Lower leg skin (tissue), 4 donors: Measurements from ENCODE around the gene LYSMD2. TPM values are rescaled to one million over a fixed set of nuclear protein-coding genes. Genes with fewer than 3 reads are reported as not detected.

ENCODE experiments used
- DNase-seq, 2 donors: peaks; one replicate each; pipeline ENCODE4 v3.0.0-alpha.2; 2019; ENCODE audit warnings: low spot score in 2 of 2
- H3K4me3 ChIP-seq: fragments of 200-600 bp; sonication (generic); 2 replicates; pipeline ENCODE4 v1.5.1; 2017; ENCODE audit warnings: mild to moderate bottlenecking, low read depth; ENCODE audit not compliant: poor library complexity, severe bottlenecking
- CTCF ChIP-seq, 3 donors: fragments of 450-650 bp; IDR thresholded peaks; one replicate each; pipeline ENCODE4 v1.5.1; 2016; ENCODE audit warnings: antibody characterized with exemption in 3 of 3, mild to moderate bottlenecking in 3 of 3, moderate library complexity in 2 of 3
- POLR2A ChIP-seq, 2 donors: fragments of 450-650 bp; IDR thresholded peaks; one replicate each; pipeline ENCODE4 v1.6.1; 2016 to 2017; ENCODE audit warnings: antibody characterized with exemption in 2 of 2, mild to moderate bottlenecking in 1 of 2, moderate library complexity in 1 of 2
- WGBS, 2 donors: methylation state at CpG; one replicate each; pipeline ENCODE4 v1.1.5; 2018; 5-methylcytosine and 5-hydroxymethylcytosine counted together
- intact Hi-C: fragments of 100-400 bp; cut with DNase I; formaldehyde crosslinking; loops from one replicate; pipeline ENCODE4 v1.15.0; 2023; ENCODE audit warnings: low total_unique reads
- total RNA-seq, 4 donors: library from RNA; depleted of rRNA; stranded (reverse); fragments of >200 nt; gene quantifications; one replicate each; pipeline ENCODE4 v1.1.0, GENCODE V29; 2016

The LYSMD2 gene
- total RNA-seq, 4 donors from 2014 or later, result 6.6 to 17.9 (median 13.0) TPM

DNA sequence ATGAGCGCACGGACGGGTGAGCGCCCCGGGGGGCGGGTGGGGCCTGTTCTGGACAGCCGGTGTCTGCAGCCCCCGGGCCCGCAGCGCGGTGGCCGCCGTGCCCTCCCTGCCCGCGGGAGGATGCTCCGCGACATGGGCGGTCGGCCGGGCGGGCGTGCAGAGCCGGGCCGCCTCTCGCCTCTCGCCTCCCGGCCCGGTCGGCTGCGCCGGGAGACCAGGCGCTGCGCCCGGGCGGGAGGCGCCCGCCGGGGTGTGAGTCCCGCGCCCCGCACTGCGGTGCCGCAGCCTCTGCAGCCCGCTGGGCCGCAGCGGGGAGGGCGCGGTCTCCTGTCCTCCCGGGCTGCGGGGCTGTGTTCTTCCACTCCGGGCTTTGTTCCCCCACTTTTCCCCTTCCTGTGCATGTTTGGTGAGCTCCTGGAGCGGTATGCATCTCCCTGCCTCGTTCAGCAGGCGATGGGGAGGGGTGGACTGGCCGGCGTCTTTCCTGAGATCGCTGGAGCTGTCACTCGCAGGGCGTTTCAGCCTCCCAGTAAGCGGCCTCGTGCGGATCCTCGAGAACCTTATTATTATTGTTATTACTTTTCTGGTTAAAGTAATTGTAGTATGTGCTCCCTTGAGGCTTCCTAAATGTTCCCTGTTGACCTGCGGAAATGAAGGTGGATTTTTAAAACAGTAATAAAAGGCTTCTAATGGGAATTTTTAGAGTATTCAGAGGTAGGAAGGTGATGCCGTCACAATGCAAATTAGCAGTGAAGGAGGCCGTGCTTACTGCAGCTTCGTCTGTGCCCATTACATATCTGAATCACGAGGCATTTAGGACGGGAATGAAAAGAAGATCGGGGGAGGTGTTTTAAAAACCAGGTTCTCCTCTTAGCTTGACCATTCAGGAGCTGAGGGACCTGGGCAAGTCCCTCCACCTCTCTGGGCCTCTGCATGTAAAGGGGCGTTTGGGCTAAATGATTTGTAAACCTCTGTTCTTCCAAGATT is 14.5 kb upstream of the LYSMD2 start:
- no peak for DNase-seq
- TF ChIP-seq POLR2A (IDR thresholded peaks at IDR 0.05) (no peak), CTCF (IDR thresholded peaks at IDR 0.05) (no peak)
- intact Hi-C loops, result no loop called here
- peak overlapping the region; percentile 72 for H3K4me3 ChIP-seq
- 6 to 10% methylated on average over 20 to 27 of the region's 71 CpGs for WGBS, 2 donors

DNA sequence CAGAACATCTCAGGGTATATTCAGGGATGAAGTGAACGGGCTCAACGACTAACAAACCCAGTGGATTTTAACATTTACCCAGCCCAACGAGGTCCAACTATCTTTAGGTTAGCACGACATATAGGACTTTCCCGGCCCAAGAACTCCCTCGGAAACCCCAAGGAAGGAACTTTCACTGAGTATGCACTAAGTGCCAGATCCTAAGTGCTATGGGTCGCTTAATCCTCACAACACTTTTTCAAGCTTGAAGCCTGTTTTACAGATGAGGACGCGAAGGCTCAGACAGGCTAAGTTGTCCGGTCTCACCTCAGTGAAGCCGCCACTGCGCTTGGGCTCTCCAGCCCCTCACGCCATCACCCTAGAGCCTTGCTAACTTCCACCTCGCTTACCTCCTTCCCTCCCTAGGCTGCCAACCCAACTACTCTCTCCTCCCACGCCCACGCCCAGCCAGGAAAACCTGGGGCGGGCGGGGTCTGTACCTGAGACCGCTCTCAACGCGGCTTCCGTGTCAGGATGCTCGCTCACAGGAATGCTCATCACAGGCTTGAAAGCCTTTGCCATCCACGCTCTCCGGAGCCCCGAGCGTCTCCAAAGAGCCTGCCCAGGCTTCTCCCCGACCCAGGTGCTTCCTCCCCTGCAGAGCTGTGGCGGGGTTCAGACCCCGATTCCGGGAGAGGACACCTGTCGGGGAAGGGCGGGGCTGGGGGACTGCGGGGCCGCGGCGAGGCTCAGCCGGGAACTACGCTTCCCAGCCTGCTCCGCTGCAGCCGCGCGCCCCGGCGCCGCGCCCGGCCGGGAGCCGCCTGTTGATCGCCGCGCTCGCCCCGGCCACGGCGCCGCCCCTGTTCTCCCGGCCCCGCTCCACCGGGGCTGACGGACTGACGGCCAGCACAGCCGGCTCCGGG is 13.6 kb upstream of the LYSMD2 start, which contains the start of gene TMOD2:
Gene TMOD2, plus strand, starts transcription at position 806 of the 905 bp plus-strand sequence. CDS start 14,845 bp downstream, outside the sequence.
- TF ChIP-seq CTCF (IDR thresholded peaks at IDR 0.05), result no peak
- no peak for TF ChIP-seq POLR2A (IDR thresholded peaks at IDR 0.05)
- intact Hi-C loops, result no loop called here
- peak in 1 of 2 donors; percentile 85 for DNase-seq
- peak within 1 kb of the TSS; percentile 72 for H3K4me3 ChIP-seq
- 10 to 14% methylated on average over 40 to 45 of the region's 65 CpGs for WGBS, 2 donors

DNA sequence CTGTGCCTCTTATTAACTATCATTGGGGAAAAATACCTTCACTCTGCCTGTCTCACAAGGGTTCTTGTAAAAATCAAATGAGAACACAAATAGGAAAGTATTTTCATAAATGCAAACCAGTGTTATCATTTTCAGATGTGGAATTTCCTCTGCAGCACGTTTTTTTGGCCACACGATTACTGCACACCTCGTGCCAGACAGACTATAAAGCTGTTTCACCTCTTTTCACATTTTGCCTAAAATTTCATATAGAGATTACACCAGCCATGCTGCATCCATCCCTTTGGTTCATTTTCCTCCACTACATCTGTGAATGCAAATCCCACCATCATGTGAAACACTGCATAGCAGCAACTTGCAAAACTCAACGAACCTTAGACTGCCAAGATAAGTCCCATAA is 12.7 kb upstream of the LYSMD2 start:
- no peak for DNase-seq
- WGBS, 2 donors, result 66 to 77% methylated on average over 4 of the region's 4 CpGs
- TF ChIP-seq POLR2A (IDR thresholded peaks at IDR 0.05), result no peak
- TF ChIP-seq CTCF (IDR thresholded peaks at IDR 0.05), result no peak
- intact Hi-C loops, result no loop called here
- no peak overlapping the region for H3K4me3 ChIP-seq

DNA sequence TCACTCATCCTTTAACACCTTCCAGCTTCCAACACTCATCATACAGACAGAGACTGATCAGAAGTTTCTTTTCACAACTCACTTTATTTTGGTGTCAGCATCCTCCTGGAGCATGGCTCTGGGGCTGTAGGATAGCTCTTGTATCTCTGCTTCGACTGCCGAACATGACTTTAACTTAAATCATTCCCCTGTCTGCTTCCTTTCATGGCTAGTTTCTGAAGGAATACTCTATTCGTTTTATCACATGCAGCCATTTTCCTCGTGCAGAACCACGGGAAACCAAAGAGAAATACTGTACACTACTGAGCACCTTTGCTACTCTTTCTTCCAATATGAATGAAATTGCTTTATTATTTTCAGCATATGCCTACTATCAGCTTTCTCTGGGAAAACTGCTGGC is 11.9 kb upstream of the LYSMD2 start:
- DNase-seq, result no peak

More for the DNA sequence above, 11.9 kb upstream of the LYSMD2 start:
- intact Hi-C loops, result no loop called here
- 82 to 86% methylated on average over 5 of the region's 5 CpGs for WGBS, 2 donors
- TF ChIP-seq POLR2A (IDR thresholded peaks at IDR 0.05), result no peak
- TF ChIP-seq CTCF (IDR thresholded peaks at IDR 0.05), result no peak
- no peak overlapping the region for H3K4me3 ChIP-seq
